B cell (primary cell): Measurements from ENCODE around the gene RTBDN. TPM values are rescaled to one million over a fixed set of nuclear protein-coding genes. Genes with fewer than 3 reads are reported as not detected.

ENCODE experiments used
- ATAC-seq: fragments of 200-7000 bp; cut with Tn5 transposase; one replicate; pipeline ENCODE4 v1.10.0; 2021; ENCODE audit warnings: low read depth, mild to moderate bottlenecking, moderate number of reproducible peaks, moderate library complexity
- CTCF ChIA-PET: fragments of 350-600 bp; sonication (Branson Sonifier 250); formaldehyde crosslinking; loops from one replicate; lab custom pipeline; 2021; ENCODE audit warnings: antibody characterized with exemption, inconsistent platforms; lab: Charles Lee
- POLR2A ChIA-PET: fragments of 350-600 bp; sonication (Branson Sonifier 250); formaldehyde crosslinking; loops from one replicate; lab custom pipeline; 2021; ENCODE audit warnings: antibody characterized with exemption; lab: Charles Lee
- DNase-seq: peaks from one replicate; pipeline ENCODE4 v3.0.0; 2013
- H2AFZ ChIP-seq: 2 replicates; pipeline ENCODE4 v1.6.1; 2012; ENCODE audit warnings: mild to moderate bottlenecking, low read depth, low read length; ENCODE audit not compliant: insufficient read depth, poor library complexity, severe bottlenecking
- H3K27ac ChIP-seq, 2 donors: 1 replicate in 1 of 2; 2 replicates in 1 of 2; pipeline ENCODE4 v1.5.1; 2012 to 2013; ENCODE audit warnings: low read length in 2 of 2, mild to moderate bottlenecking in 2 of 2, moderate library complexity in 1 of 2
- H3K27me3 ChIP-seq, 4 experiments: fragments of 200-600 bp in 1 of 4; sonication (generic) in 1 of 4; replicated peaks in 1 of 4; 1 replicate in 2 of 4; 2 replicates in 2 of 4; pipeline versions ENCODE4 v1.6.1 to v1.7.0; 2013 to 2016; ENCODE audit warnings: low read length in 3 of 4, mild to moderate bottlenecking in 2 of 4, mixed read lengths in 1 of 4, moderate library complexity in 1 of 4; ENCODE audit not compliant: insufficient read depth in 4 of 4, control insufficient read depth in 3 of 4; ENCODE audit errors: control extremely low read depth in 1 of 4
- H3K36me3 ChIP-seq, 2 experiments: replicated peaks in 1 of 2; 1 replicate in 1 of 2; 2 replicates in 1 of 2; pipeline versions ENCODE4 v1.6.1 to v1.7.1; 2013; ENCODE audit warnings: low read length in 1 of 2; ENCODE audit not compliant: insufficient read depth in 2 of 2, control insufficient read depth in 1 of 2; ENCODE audit errors: control extremely low read depth in 1 of 2, extremely low read depth in 1 of 2
- H3K4me1 ChIP-seq, 2 donors: fragments of 200-600 bp in 1 of 2; sonication (generic) in 1 of 2; 1 replicate in 1 of 2; 2 replicates in 1 of 2; pipeline versions ENCODE4 v1.5.1 to v1.6.1; 2013 to 2017; ENCODE audit warnings: low read length in 2 of 2; ENCODE audit not compliant: control insufficient read depth in 2 of 2, insufficient read depth in 2 of 2
- H3K4me2 ChIP-seq: replicated peaks from 2 replicates; pipeline ENCODE3; 2012; ENCODE audit warnings: mild to moderate bottlenecking, low read depth, low read length; ENCODE audit not compliant: poor library complexity, severe bottlenecking
- H3K4me3 ChIP-seq, 5 experiments: fragments of 200-600 bp in 1 of 5; sonication (generic) in 1 of 5; 1 replicate in 3 of 5; 2 replicates in 2 of 5; pipeline versions ENCODE4 v1.5.1 to v1.7.0; 2011 to 2016; ENCODE audit warnings: low read length in 4 of 5, mild to moderate bottlenecking in 4 of 5, low read depth in 2 of 5, control low read depth in 1 of 5, moderate library complexity in 1 of 5; ENCODE audit not compliant: insufficient read depth in 1 of 5; ENCODE audit errors: control extremely low read depth in 1 of 5, extremely low read depth in 1 of 5
- H3K79me2 ChIP-seq: fragments of 200-600 bp; sonication (generic); one replicate; pipeline ENCODE4 v1.6.0; 2016; ENCODE audit warnings: low read length; ENCODE audit not compliant: control insufficient read depth, insufficient read depth
- H3K9ac ChIP-seq: fragments of 200-600 bp; sonication (generic); 2 replicates; pipeline ENCODE4 v1.6.1; 2017; ENCODE audit warnings: mild to moderate bottlenecking, low read length, moderate library complexity
- H3K9me3 ChIP-seq, 3 donors: one replicate each; pipeline versions ENCODE4 v1.6.1 to v1.7.1; 2013; ENCODE audit warnings: low read length in 2 of 3; ENCODE audit not compliant: control insufficient read depth in 2 of 3, insufficient read depth in 1 of 3; ENCODE audit errors: control extremely low read depth in 1 of 3
- H4K20me1 ChIP-seq: 2 replicates; pipeline ENCODE4 v1.6.0; 2012; ENCODE audit warnings: mild to moderate bottlenecking, low read length; ENCODE audit not compliant: insufficient read depth, control insufficient read depth, poor library complexity, severe bottlenecking
- H3K27ac Mint-ChIP-seq: one replicate; pipeline ENCODE4 v1.8.0; 2021; ENCODE audit warnings: mixed read lengths
- H3K27me3 Mint-ChIP-seq: one replicate; pipeline ENCODE4 v1.8.0; 2021; ENCODE audit warnings: mixed read lengths
- H3K4me1 Mint-ChIP-seq: one replicate; pipeline ENCODE4 v1.8.0; 2021; ENCODE audit warnings: mixed read lengths
- H3K4me3 Mint-ChIP-seq: one replicate; pipeline ENCODE4 v1.8.0; 2021; ENCODE audit warnings: mixed read lengths
- H3K9me3 Mint-ChIP-seq: one replicate; pipeline ENCODE4 v1.8.0; 2022; ENCODE audit warnings: mixed read lengths; ENCODE audit not compliant: insufficient read depth
- EZH2 ChIP-seq: IDR thresholded peaks from 2 replicates; pipeline ENCODE4 v1.6.1; 2012; ENCODE audit warnings: borderline replicate concordance, low read depth, mild to moderate bottlenecking, moderate library complexity, low read length; ENCODE audit not compliant: insufficient read depth, poor library complexity, severe bottlenecking
- WGBS: methylation state at CpG from one replicate; pipeline ENCODE4 v1.1.5; 2013; ENCODE audit warnings: missing lambda C conversion rate; ENCODE audit not compliant: insufficient coverage; 5-methylcytosine and 5-hydroxymethylcytosine counted together
- intact Hi-C: fragments of 100-400 bp; cut with micrococcal nuclease; formaldehyde crosslinking; loops from one replicate; pipeline ENCODE4 v1.10.0; 2022
- polyA plus RNA-seq: library from polyadenylated mRNA; depleted of rRNA; stranded (reverse); fragments of >200 nt; gene quantifications from 2 replicates; pipeline ENCODE4 v1.2.3, GENCODE V29; 2012
- total RNA-seq, 2 donors: library from RNA; stranded (reverse); fragments of 120-200 nt in 1 of 2; gene quantifications; 1 replicate in 1 of 2; 2 replicates in 1 of 2; pipeline versions ENCODE4 v1.2.3 to v1.2.4, GENCODE V29; 2013 to 2022
- TF ChIP-seq, protein P1 (sequence below): fragments of 200-600 bp; IDR thresholded peaks from one replicate; pipeline ENCODE4 v1.8.0; 2022; ENCODE audit warnings: antibody characterized with exemption, mild to moderate bottlenecking

The RTBDN gene
- total and polyA plus RNA-seq, 2 donors (not counting 1 experiment from before 2014, with no cell fraction given), result not detected

DNA sequence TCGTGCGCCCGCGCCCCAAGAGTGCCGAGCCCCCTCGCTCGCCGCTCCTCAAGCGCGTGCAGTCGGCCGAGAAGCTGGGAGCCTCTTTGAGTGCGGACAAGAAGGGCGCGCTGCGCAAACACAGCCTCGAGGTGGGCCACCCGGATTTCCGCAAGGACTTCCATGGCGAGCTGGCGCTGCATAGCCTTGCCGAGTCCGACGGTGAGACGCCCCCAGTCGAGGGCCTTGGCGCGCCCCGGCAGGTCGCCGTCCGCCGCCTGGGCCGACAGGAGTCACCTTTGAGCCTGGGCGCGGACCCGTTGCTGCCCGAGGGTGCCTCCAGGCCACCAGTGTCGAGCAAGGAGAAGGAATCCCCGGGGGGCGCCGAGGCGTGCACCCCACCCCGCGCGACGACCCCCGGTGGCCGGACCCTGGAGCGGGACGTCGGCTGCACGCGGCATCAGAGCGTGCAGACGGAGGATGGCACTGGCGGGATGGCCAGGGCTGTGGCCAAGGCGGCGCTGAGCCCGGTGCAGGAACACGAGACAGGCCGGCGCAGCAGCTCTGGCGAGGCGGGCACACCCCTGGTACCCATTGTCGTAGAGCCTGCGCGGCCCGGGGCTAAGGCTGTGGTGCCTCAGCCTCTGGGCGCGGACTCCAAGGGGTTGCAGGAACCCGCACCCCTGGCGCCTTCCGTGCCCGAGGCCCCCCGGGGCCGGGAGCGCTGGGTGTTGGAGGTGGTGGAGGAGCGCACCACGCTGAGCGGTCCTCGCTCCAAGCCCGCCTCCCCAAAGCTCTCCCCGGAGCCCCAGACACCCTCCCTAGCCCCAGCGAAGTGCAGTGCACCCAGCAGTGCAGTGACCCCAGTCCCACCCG, 39.7 kb upstream of the RTBDN start:
- peak; percentile 25 for DNase-seq
- 97% methylated on average over 73 of the region's 86 CpGs for WGBS
- peaks cover 0 to 28% of the 10 kb centered on the region in 2 experiments for H3K36me3 ChIP-seq
- H3K27me3 ChIP-seq, result no peaks in the 10 kb centered on the region
- Mint-ChIP-seq H3K27me3 (no peaks in the 10 kb centered on the region), H3K4me3 (no peak overlapping the region), H3K4me1 (no peaks in the 10 kb centered on the region), H3K9me3 (peaks cover 4% of the 10 kb centered on the region), H3K27ac (no peak overlapping the region)
- no peak for ATAC-seq
- H4K20me1 ChIP-seq, result no peaks in the 10 kb centered on the region
- H3K4me1 ChIP-seq, result no peaks in the 10 kb centered on the region
- ChIA-PET POLR2A (interaction anchor here (0.5 kb wide), 1 partner anchor 126 kb away, joined by 3 read pairs; no protein-coding TSS in a partner anchor), CTCF (interaction anchor here (1.0 kb wide), 1 partner anchor 11 kb away, joined by 3 read pairs; no protein-coding TSS in a partner anchor)
- no peak for TF ChIP-seq EZH2
- TF ChIP-seq, protein P1, sequence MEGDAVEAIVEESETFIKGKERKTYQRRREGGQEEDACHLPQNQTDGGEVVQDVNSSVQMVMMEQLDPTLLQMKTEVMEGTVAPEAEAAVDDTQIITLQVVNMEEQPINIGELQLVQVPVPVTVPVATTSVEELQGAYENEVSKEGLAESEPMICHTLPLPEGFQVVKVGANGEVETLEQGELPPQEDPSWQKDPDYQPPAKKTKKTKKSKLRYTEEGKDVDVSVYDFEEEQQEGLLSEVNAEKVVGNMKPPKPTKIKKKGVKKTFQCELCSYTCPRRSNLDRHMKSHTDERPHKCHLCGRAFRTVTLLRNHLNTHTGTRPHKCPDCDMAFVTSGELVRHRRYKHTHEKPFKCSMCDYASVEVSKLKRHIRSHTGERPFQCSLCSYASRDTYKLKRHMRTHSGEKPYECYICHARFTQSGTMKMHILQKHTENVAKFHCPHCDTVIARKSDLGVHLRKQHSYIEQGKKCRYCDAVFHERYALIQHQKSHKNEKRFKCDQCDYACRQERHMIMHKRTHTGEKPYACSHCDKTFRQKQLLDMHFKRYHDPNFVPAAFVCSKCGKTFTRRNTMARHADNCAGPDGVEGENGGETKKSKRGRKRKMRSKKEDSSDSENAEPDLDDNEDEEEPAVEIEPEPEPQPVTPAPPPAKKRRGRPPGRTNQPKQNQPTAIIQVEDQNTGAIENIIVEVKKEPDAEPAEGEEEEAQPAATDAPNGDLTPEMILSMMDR, result no peak
- intact Hi-C loops, result no loop called here
- peaks cover 0 to 19% (median 0%) of the 10 kb centered on the region in 3 donors for H3K9me3 ChIP-seq
- peak overlapping the region in 1 of 5 experiments; percentile 34 for H3K4me3 ChIP-seq
- H3K79me2 ChIP-seq, result peaks cover 7% of the 10 kb centered on the region
- H2AFZ ChIP-seq, result no peak overlapping the region
- H3K9ac ChIP-seq, result no peak overlapping the region
- H3K4me2 ChIP-seq, result peak overlapping the region; percentile 52
- no peak overlapping the region for H3K27ac ChIP-seq
